ENCODE measurements around the gene CCDC68. TPM values are rescaled to one million over a fixed set of nuclear protein-coding genes. Genes with fewer than 3 reads are reported as not detected.

Gene CCDC68
- total RNA-seq, 2 donors from 2014 or later, result 0.16 to 0.17 TPM

GRCh38 chr18:54918060-54918459 is 41.2 kb downstream of the CCDC68 start:
- H3K4me3 Mint-ChIP-seq, result no peak overlapping the region
- ATAC-seq (replicated peaks), result no peak
- no peaks in the 10 kb centered on the region for H3K4me1 Mint-ChIP-seq
- H3K36me3 Mint-ChIP-seq (ENCODE audit: low read depth), result no peaks in the 10 kb centered on the region
- peaks cover 5% of the 10 kb centered on the region for H3K27me3 Mint-ChIP-seq
- H3K9me3 Mint-ChIP-seq, result no peaks in the 10 kb centered on the region
- no peak overlapping the region for H3K27ac Mint-ChIP-seq

- no peak for ATAC-seq (replicated peaks)
- peaks cover 5% of the 10 kb centered on the region for H3K27me3 Mint-ChIP-seq
- no peaks in the 10 kb centered on the region for H3K9me3 Mint-ChIP-seq
- H3K4me1 Mint-ChIP-seq, result no peaks in the 10 kb centered on the region
- H3K27ac Mint-ChIP-seq, result no peak overlapping the region
- no peak overlapping the region for H3K4me3 Mint-ChIP-seq
- no peaks in the 10 kb centered on the region for H3K36me3 Mint-ChIP-seq (ENCODE audit: low read depth)
These were observed 42.8 kb downstream of the CCDC68 start for GRCh38 chr18:54916507-54916906.

- ATAC-seq (replicated peaks), result no peak
- H3K4me3 Mint-ChIP-seq, result no peak overlapping the region
- no peaks in the 10 kb centered on the region for H3K9me3 Mint-ChIP-seq
- peaks cover 5% of the 10 kb centered on the region for H3K27me3 Mint-ChIP-seq
- no peaks in the 10 kb centered on the region for H3K36me3 Mint-ChIP-seq (ENCODE audit: low read depth)
- no peak overlapping the region for H3K27ac Mint-ChIP-seq
- no peaks in the 10 kb centered on the region for H3K4me1 Mint-ChIP-seq
These were observed 44.4 kb downstream of the CCDC68 start for GRCh38 chr18:54914816-54915215.

- no peak overlapping the region for H3K27ac Mint-ChIP-seq
- ATAC-seq (replicated peaks), result no peak
- no peaks in the 10 kb centered on the region for H3K27me3 Mint-ChIP-seq
These were observed 47.7 kb downstream of the CCDC68 start for GRCh38 chr18:54911551-54911950.

GRCh38 chr18:54910161-54910919 is 48.9 kb downstream of the CCDC68 start:
- no peak overlapping the region for H3K27ac Mint-ChIP-seq
- H3K27me3 Mint-ChIP-seq, result no peaks in the 10 kb centered on the region
- H3K4me3 Mint-ChIP-seq, result no peak overlapping the region
- H3K36me3 Mint-ChIP-seq (ENCODE audit: low read depth), result no peaks in the 10 kb centered on the region
- H3K4me1 Mint-ChIP-seq, result no peaks in the 10 kb centered on the region
- no peaks in the 10 kb centered on the region for H3K9me3 Mint-ChIP-seq
- no peak for ATAC-seq (replicated peaks)

More at GRCh38 chr18:54911551-54911950, 47.7 kb downstream of the CCDC68 start:
- H3K4me1 Mint-ChIP-seq, result no peaks in the 10 kb centered on the region
- no peak overlapping the region for H3K4me3 Mint-ChIP-seq
- no peaks in the 10 kb centered on the region for H3K36me3 Mint-ChIP-seq (ENCODE audit: low read depth)
- no peaks in the 10 kb centered on the region for H3K9me3 Mint-ChIP-seq

- Mint-ChIP-seq H3K9me3 (no peaks in the 10 kb centered on the region), H3K27me3 (no peaks in the 10 kb centered on the region), H3K27ac (no peak overlapping the region), H3K4me3 (no peak overlapping the region), H3K4me1 (no peaks in the 10 kb centered on the region), H3K36me3 (ENCODE audit: low read depth) (no peaks in the 10 kb centered on the region)
- ATAC-seq (replicated peaks), result no peak
These were observed 49.7 kb downstream of the CCDC68 start for GRCh38 chr18:54909538-54909937.

- no peaks in the 10 kb centered on the region for H3K4me1 Mint-ChIP-seq
- no peak for ATAC-seq (replicated peaks)
- H3K9me3 Mint-ChIP-seq, result no peaks in the 10 kb centered on the region
- H3K27ac Mint-ChIP-seq, result no peak overlapping the region
- no peaks in the 10 kb centered on the region for H3K36me3 Mint-ChIP-seq (ENCODE audit: low read depth)
- no peak overlapping the region for H3K4me3 Mint-ChIP-seq
- no peaks in the 10 kb centered on the region for H3K27me3 Mint-ChIP-seq
These were observed 52.7 kb downstream of the CCDC68 start for GRCh38 chr18:54906331-54907185.

- Mint-ChIP-seq H3K4me1 (no peaks in the 10 kb centered on the region), H3K4me3 (no peak overlapping the region), H3K36me3 (ENCODE audit: low read depth) (no peaks in the 10 kb centered on the region), H3K9me3 (no peaks in the 10 kb centered on the region), H3K27ac (no peak overlapping the region), H3K27me3 (no peaks in the 10 kb centered on the region)
- ATAC-seq (replicated peaks), result no peak
These were observed 53.6 kb downstream of the CCDC68 start for GRCh38 chr18:54905629-54906028.

- Mint-ChIP-seq H3K4me1 (no peaks in the 10 kb centered on the region), H3K9me3 (no peaks in the 10 kb centered on the region), H3K4me3 (no peak overlapping the region), H3K27me3 (no peaks in the 10 kb centered on the region), H3K27ac (no peak overlapping the region), H3K36me3 (ENCODE audit: low read depth) (no peaks in the 10 kb centered on the region)
- no peak for ATAC-seq (replicated peaks)
These were observed 54.7 kb downstream of the CCDC68 start for GRCh38 chr18:54904581-54904980.

GRCh38 chr18:54900290-54900689 is 59.0 kb downstream of the CCDC68 start:
- ATAC-seq (replicated peaks), result no peak

GRCh38 chr18:54899500-54899899 is 59.8 kb downstream of the CCDC68 start:
- no peaks in the 10 kb centered on the region for H3K4me1 Mint-ChIP-seq
- no peak for ATAC-seq (replicated peaks)
- no peaks in the 10 kb centered on the region for H3K36me3 Mint-ChIP-seq (ENCODE audit: low read depth)
- H3K4me3 Mint-ChIP-seq, result no peak overlapping the region
- H3K27ac Mint-ChIP-seq, result no peak overlapping the region
- H3K9me3 Mint-ChIP-seq, result no peaks in the 10 kb centered on the region
- no peaks in the 10 kb centered on the region for H3K27me3 Mint-ChIP-seq

More at GRCh38 chr18:54900290-54900689, 59.0 kb downstream of the CCDC68 start:
- Mint-ChIP-seq H3K9me3 (no peaks in the 10 kb centered on the region), H3K36me3 (ENCODE audit: low read depth) (no peaks in the 10 kb centered on the region), H3K4me1 (no peaks in the 10 kb centered on the region), H3K4me3 (no peak overlapping the region), H3K27ac (no peak overlapping the region), H3K27me3 (no peaks in the 10 kb centered on the region)

- H3K36me3 Mint-ChIP-seq (ENCODE audit: low read depth), result peaks cover 7% of the 10 kb centered on the region
- H3K27ac Mint-ChIP-seq, result no peak overlapping the region
- no peaks in the 10 kb centered on the region for H3K9me3 Mint-ChIP-seq
- no peaks in the 10 kb centered on the region for H3K27me3 Mint-ChIP-seq
- no peak overlapping the region for H3K4me3 Mint-ChIP-seq
- ATAC-seq (replicated peaks), result no peak
- no peaks in the 10 kb centered on the region for H3K4me1 Mint-ChIP-seq
These were observed 70.3 kb downstream of the CCDC68 start for GRCh38 chr18:54888933-54889332.

- H3K27ac Mint-ChIP-seq, result no peak overlapping the region
- H3K9me3 Mint-ChIP-seq, result no peaks in the 10 kb centered on the region
- H3K36me3 Mint-ChIP-seq (ENCODE audit: low read depth), result peaks cover 7% of the 10 kb centered on the region
- no peak overlapping the region for H3K4me3 Mint-ChIP-seq
- no peaks in the 10 kb centered on the region for H3K27me3 Mint-ChIP-seq
- no peaks in the 10 kb centered on the region for H3K4me1 Mint-ChIP-seq
- no peak for ATAC-seq (replicated peaks)
These were observed 70.9 kb downstream of the CCDC68 start for GRCh38 chr18:54888378-54888777.

GRCh38 chr18:54883816-54884604 is 75.3 kb downstream of the CCDC68 start:
- Mint-ChIP-seq H3K27me3 (no peaks in the 10 kb centered on the region), H3K27ac (no peak overlapping the region), H3K9me3 (no peaks in the 10 kb centered on the region), H3K4me1 (no peaks in the 10 kb centered on the region), H3K4me3 (no peak overlapping the region), H3K36me3 (ENCODE audit: low read depth) (peaks cover 10% of the 10 kb centered on the region)
- no peak for ATAC-seq (replicated peaks)

Measured in activated T-helper 17 cell treated with anti-CD3 and anti-CD28 coated beads, Interleukin-2, amount 50 U/mL, for 72 hours (primary cell).